ENCODE data around the gene NPW.
A peak's percentile ranks its signal among the peaks of the same experiment; 100 is the strongest.
"Not testable (repeated sequence)": the region's sequence is repeated elsewhere in the genome, so short reads cannot be mapped to it uniquely, and the experiment has no call there.

NPW gene

GRCh38 chr16:2002406-2003230 lies 17.0 kb upstream of the NPW start:
- no peak for DNase-seq

GRCh38 chr16:2003231-2003826 lies 16.3 kb upstream of the NPW start:
- DNase-seq: no peak

- peak; percentile 59 for DNase-seq
Observed at GRCh38 chr16:2003827-2004641, 15.6 kb upstream of the NPW start.

- no peak for DNase-seq
Observed at GRCh38 chr16:2004795-2005517, 14.6 kb upstream of the NPW start.

GRCh38 chr16:2005646-2006045 lies 13.9 kb upstream of the NPW start:
- no peak for DNase-seq

GRCh38 chr16:2006317-2006716 lies 13.3 kb upstream of the NPW start:
- no peak for DNase-seq

- DNase-seq: no peak
Observed at GRCh38 chr16:2007081-2007836, 12.3 kb upstream of the NPW start.

GRCh38 chr16:2008009-2008526 lies 11.5 kb upstream of the NPW start:
- DNase-seq: peak; percentile 74

GRCh38 chr16:2008631-2009163 lies 10.9 kb upstream of the NPW start:
- DNase-seq: peak; percentile 61

- DNase-seq: no peak
Observed at GRCh38 chr16:2009164-2009711, 10.3 kb upstream of the NPW start.

- DNase-seq: peak; percentile 55
Observed at GRCh38 chr16:2009791-2010510, 9.6 kb upstream of the NPW start, which contains the start of gene ZNF598. ZNF598 (minus strand) TSS chr16:2009821.

- not testable (repeated sequence) for DNase-seq
Observed at GRCh38 chr16:2011726-2012125, 7.9 kb upstream of the NPW start.

- DNase-seq: no peak
Observed at GRCh38 chr16:2013527-2013926, 6.1 kb upstream of the NPW start.

GRCh38 chr16:2015117-2015946 lies 4.3 kb upstream of the NPW start:
- no peak for DNase-seq

GRCh38 chr16:2015947-2016208 lies 3.7 kb upstream of the NPW start:
- no peak for DNase-seq

GRCh38 chr16:2016407-2016922 lies 3.1 kb upstream of the NPW start:
- no peak for DNase-seq

- no peak for DNase-seq
Observed at GRCh38 chr16:2019921-2020831, 591 bp downstream of the NPW start.

- DNase-seq: no peak
Observed at GRCh38 chr16:2022723-2023091, 3.1 kb downstream of the NPW start.
